DOHH2 (cell line): ENCODE measurements around the gene RGS19.

Experiments used
- H3F3A ChIP-seq: fragments of 200-600 bp; sonication (generic), shearing (Covaris generic); 2 replicates; pipeline ENCODE4 v1.6.0; 2016; ENCODE audit warnings: antibody characterized with exemption, mild to moderate bottlenecking; ENCODE audit not compliant: control insufficient read depth, insufficient read depth
- H3K27ac ChIP-seq: fragments of 200-600 bp; sonication (generic); 2 replicates; pipeline ENCODE4 v1.5.1; 2014; ENCODE audit warnings: low read depth, mild to moderate bottlenecking, low read length, moderate library complexity
- H3K27me3 ChIP-seq: fragments of 200-600 bp; sonication (generic); 2 replicates; pipeline ENCODE4 v1.6.1; 2014; ENCODE audit warnings: mild to moderate bottlenecking, low read length, mixed read lengths; ENCODE audit not compliant: control insufficient read depth
- H3K36me3 ChIP-seq: fragments of 200-600 bp; sonication (generic); 2 replicates; pipeline ENCODE4 v1.6.1; 2014; ENCODE audit warnings: mild to moderate bottlenecking, low read length, moderate library complexity, mixed read lengths; ENCODE audit not compliant: control insufficient read depth
- H3K4me1 ChIP-seq: fragments of 200-600 bp; sonication (generic); 2 replicates; pipeline ENCODE4 v1.6.1; 2014; ENCODE audit warnings: mild to moderate bottlenecking, low read length, mixed read lengths; ENCODE audit not compliant: control insufficient read depth
- H3K4me2 ChIP-seq: fragments of 200-600 bp; sonication (generic); 2 replicates; pipeline ENCODE4 v1.6.0; 2014; ENCODE audit warnings: mild to moderate bottlenecking, low read length, moderate library complexity
- H3K4me3 ChIP-seq: fragments of 200-600 bp; sonication (generic); 2 replicates; pipeline ENCODE4 v1.5.1; 2014; ENCODE audit warnings: mild to moderate bottlenecking, low read length, mixed read lengths
- H3K79me2 ChIP-seq: fragments of 200-600 bp; sonication (generic); 2 replicates; pipeline ENCODE4 v1.6.1; 2014; ENCODE audit warnings: mild to moderate bottlenecking, low read length, mixed read lengths; ENCODE audit not compliant: control insufficient read depth
- H3K9me2 ChIP-seq: fragments of 200-600 bp; sonication (generic); replicated peaks from 2 replicates; pipeline ENCODE4 v1.6.1; 2014; ENCODE audit warnings: mild to moderate bottlenecking, low read length, mixed read lengths; ENCODE audit not compliant: control insufficient read depth
- H3K9me3 ChIP-seq: fragments of 200-600 bp; sonication (generic); 2 replicates; pipeline ENCODE4 v1.6.1; 2014; ENCODE audit warnings: antibody characterized with exemption, low read length, mixed read lengths; ENCODE audit not compliant: control insufficient read depth, insufficient read depth
- H4K20me1 ChIP-seq: fragments of 200-600 bp; sonication (generic); 2 replicates; pipeline ENCODE4 v1.6.0; 2014; ENCODE audit warnings: low read depth, mild to moderate bottlenecking, antibody characterized with exemption, low read length, moderate library complexity; ENCODE audit not compliant: control insufficient read depth, insufficient read depth
- EZH2phosphoT487 ChIP-seq: fragments of 200-600 bp; sonication (generic); IDR thresholded peaks from 2 replicates; pipeline ENCODE4 v1.6.1; 2017; ENCODE audit warnings: borderline replicate concordance, mild to moderate bottlenecking, antibody characterized with exemption, low read length, moderate library complexity, mixed read lengths
- TF ChIP-seq, protein P1 (sequence below): fragments of 200-600 bp; sonication (generic); IDR thresholded peaks from one replicate; pipeline ENCODE4 v1.5.1; 2014; ENCODE audit warnings: antibody characterized with exemption, mild to moderate bottlenecking, low read depth, low read length; ENCODE audit not compliant: poor library complexity, severe bottlenecking

The RGS19 gene

DNA sequence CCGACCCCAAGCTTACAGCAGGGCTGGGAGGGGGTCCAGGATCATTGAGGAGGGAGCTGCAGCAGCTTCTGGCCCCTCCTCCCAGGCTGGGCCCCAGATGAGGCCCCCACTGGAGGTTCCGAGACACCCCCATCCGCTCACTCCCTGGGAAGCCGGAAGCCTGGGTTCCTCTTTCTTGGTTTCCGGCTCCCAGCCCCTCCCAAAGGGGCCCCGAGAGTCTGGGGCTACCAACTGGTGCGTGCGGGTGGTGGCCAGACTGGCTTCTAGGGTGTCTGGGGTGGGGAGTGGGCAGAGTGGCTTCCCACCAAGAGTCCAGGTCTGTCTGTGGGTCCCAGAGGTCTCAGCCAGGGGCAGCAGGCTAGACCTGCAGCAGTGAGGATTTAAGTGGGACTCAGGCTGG is 2.2 kb downstream of the RGS19 start:
- Histone ChIP-seq H4K20me1 (no peaks in the 10 kb centered on the region), H3K9me2 (no peaks in the 10 kb centered on the region), H3K9me3 (no peaks in the 10 kb centered on the region), H3K27ac (peak overlapping the region; percentile 89), H3K4me1 (peaks cover 57% of the 10 kb centered on the region), H3K36me3 (peaks cover 57% of the 10 kb centered on the region), H3K27me3 (peaks cover 2% of the 10 kb centered on the region; the same call in 1 of the 2 replicates), H3K4me2 (peak overlapping the region; percentile 95), H3K4me3 (peak overlapping the region; percentile 99), H3F3A (peaks cover 25% of the 10 kb centered on the region), H3K79me2 (peaks cover 25% of the 10 kb centered on the region)
- TF ChIP-seq EZH2phosphoT487: no peak
- TF ChIP-seq, protein P1, sequence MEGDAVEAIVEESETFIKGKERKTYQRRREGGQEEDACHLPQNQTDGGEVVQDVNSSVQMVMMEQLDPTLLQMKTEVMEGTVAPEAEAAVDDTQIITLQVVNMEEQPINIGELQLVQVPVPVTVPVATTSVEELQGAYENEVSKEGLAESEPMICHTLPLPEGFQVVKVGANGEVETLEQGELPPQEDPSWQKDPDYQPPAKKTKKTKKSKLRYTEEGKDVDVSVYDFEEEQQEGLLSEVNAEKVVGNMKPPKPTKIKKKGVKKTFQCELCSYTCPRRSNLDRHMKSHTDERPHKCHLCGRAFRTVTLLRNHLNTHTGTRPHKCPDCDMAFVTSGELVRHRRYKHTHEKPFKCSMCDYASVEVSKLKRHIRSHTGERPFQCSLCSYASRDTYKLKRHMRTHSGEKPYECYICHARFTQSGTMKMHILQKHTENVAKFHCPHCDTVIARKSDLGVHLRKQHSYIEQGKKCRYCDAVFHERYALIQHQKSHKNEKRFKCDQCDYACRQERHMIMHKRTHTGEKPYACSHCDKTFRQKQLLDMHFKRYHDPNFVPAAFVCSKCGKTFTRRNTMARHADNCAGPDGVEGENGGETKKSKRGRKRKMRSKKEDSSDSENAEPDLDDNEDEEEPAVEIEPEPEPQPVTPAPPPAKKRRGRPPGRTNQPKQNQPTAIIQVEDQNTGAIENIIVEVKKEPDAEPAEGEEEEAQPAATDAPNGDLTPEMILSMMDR: no peak

- no peaks in the 10 kb centered on the region for H3K27me3 ChIP-seq
- H3K36me3 ChIP-seq: peaks cover 62% of the 10 kb centered on the region
- no peaks in the 10 kb centered on the region for H3K9me2 ChIP-seq
- H3K79me2 ChIP-seq: peaks cover 25% of the 10 kb centered on the region
- H3F3A ChIP-seq: peaks cover 22% of the 10 kb centered on the region
- peak overlapping the region; percentile 99 for H3K4me3 ChIP-seq
- peaks cover 59% of the 10 kb centered on the region for H3K4me1 ChIP-seq
- H4K20me1 ChIP-seq: no peaks in the 10 kb centered on the region
- H3K4me2 ChIP-seq: peak overlapping the region; percentile 95
- H3K27ac ChIP-seq: peak overlapping the region; percentile 89
- no peak for TF ChIP-seq EZH2phosphoT487
- TF ChIP-seq, protein P1: no peak
- H3K9me3 ChIP-seq: no peaks in the 10 kb centered on the region
Measured at GRCh38 chr20:64076061-64076997, 3.0 kb downstream of the RGS19 start.

GRCh38 chr20:64075556-64075955 is 3.8 kb downstream of the RGS19 start:
- H3K4me3 ChIP-seq: no peak overlapping the region
- H3K4me2 ChIP-seq: no peak overlapping the region
- no peak overlapping the region for H3K27ac ChIP-seq

More at GRCh38 chr20:64075556-64075955, 3.8 kb downstream of the RGS19 start:
- Histone ChIP-seq H3F3A (peaks cover 20% of the 10 kb centered on the region), H4K20me1 (no peaks in the 10 kb centered on the region), H3K36me3 (peaks cover 62% of the 10 kb centered on the region), H3K9me3 (no peaks in the 10 kb centered on the region), H3K27me3 (no peaks in the 10 kb centered on the region), H3K9me2 (no peaks in the 10 kb centered on the region), H3K4me1 (peaks cover 63% of the 10 kb centered on the region), H3K79me2 (peaks cover 25% of the 10 kb centered on the region)
- TF ChIP-seq, protein P1: no peak
- no peak for TF ChIP-seq EZH2phosphoT487
